ENCODE data around the gene ABTB1.

ABTB1 gene

GRCh38 chr3:127688022-127688415, 15.3 kb downstream of the ABTB1 start:
- Histone ChIP-seq H3K9me3 (replicated peaks in 1 of 2; ENCODE audit: control insufficient read depth in 2 of 2, insufficient read depth in 1 of 2, low read depth in 1 of 2, low read length in 2 of 2) (no peaks in the 10 kb centered on the region), H3K4me3 (ENCODE audit: low read length in 2 of 2) (no peak overlapping the region), H3K4ac (ENCODE audit: low read length) (peak overlapping the region; percentile 43), H3K27me3 (ENCODE audit: control insufficient read depth in 3 of 3, insufficient read depth in 3 of 3, low read depth in 1 of 3, low read length in 3 of 3) (peaks cover 0 to 10% (median 0%) of the 10 kb centered on the region in 3 experiments), H2BK15ac (ENCODE audit: low read length) (peak overlapping the region; percentile 29), H2BK5ac (ENCODE audit: low read length) (no peak overlapping the region), H3K4me2 (ENCODE audit: insufficient read depth, low read length, poor library complexity, severe bottlenecking) (no peak overlapping the region), H3K36me3 (replicated peaks in 1 of 2; ENCODE audit: control insufficient read depth in 2 of 2, insufficient read depth in 2 of 2, low read length in 2 of 2) (no peaks in the 10 kb centered on the region), H4K8ac (ENCODE audit: low read depth, low read length) (no peak overlapping the region), H2BK120ac (ENCODE audit: low read depth, low read length) (no peak overlapping the region), H4K91ac (ENCODE audit: low read depth, low read length, poor library complexity) (no peak overlapping the region), H3K79me1 (ENCODE audit: low read depth, low read length) (no peaks in the 10 kb centered on the region), H3K23ac (ENCODE audit: low read depth, low read length, poor library complexity) (no peak overlapping the region), H2AK5ac (ENCODE audit: low read depth, low read length) (peak overlapping the region; percentile 23), H3K4me1 (ENCODE audit: control insufficient read depth in 2 of 2, insufficient read depth in 1 of 2, low read depth in 1 of 2, low read length in 2 of 2) (peaks cover 4 to 32% of the 10 kb centered on the region in 2 donors), H3K14ac (ENCODE audit: low read length) (no peak overlapping the region), H2BK12ac (ENCODE audit: low read length) (peak overlapping the region; percentile 35), H2AFZ (ENCODE audit: low read length) (no peak overlapping the region), H3K18ac (ENCODE audit: low read length) (peak overlapping the region; percentile 76), H3K9ac (ENCODE audit: low read depth, low read length, poor library complexity) (no peak overlapping the region), H3K27ac (replicated peaks; ENCODE audit: low read length) (no peak overlapping the region)
- no peak for DNase-seq (ENCODE audit: low spot score)
- no CpG with 5 or more reads among the region's 2 CpGs for WGBS, 2 donors (ENCODE audit: extremely low coverage in 2 of 2, insufficient read length in 2 of 2, insufficient replicate concordance in 1 of 2)

GRCh38 chr3:127688416-127689265, 15.9 kb downstream of the ABTB1 start:
- Histone ChIP-seq H4K91ac (ENCODE audit: low read depth, low read length, poor library complexity) (peak overlapping the region; percentile 19), H3K9me3 (replicated peaks in 1 of 2; ENCODE audit: control insufficient read depth in 2 of 2, insufficient read depth in 1 of 2, low read depth in 1 of 2, low read length in 2 of 2) (no peaks in the 10 kb centered on the region), H3K4me1 (ENCODE audit: control insufficient read depth in 2 of 2, insufficient read depth in 1 of 2, low read depth in 1 of 2, low read length in 2 of 2) (peaks cover 4 to 32% of the 10 kb centered on the region in 2 donors), H3K36me3 (replicated peaks in 1 of 2; ENCODE audit: control insufficient read depth in 2 of 2, insufficient read depth in 2 of 2, low read length in 2 of 2) (no peaks in the 10 kb centered on the region), H3K79me1 (ENCODE audit: low read depth, low read length) (no peaks in the 10 kb centered on the region), H3K4ac (ENCODE audit: low read length) (no peak overlapping the region), H3K27me3 (ENCODE audit: control insufficient read depth in 3 of 3, insufficient read depth in 3 of 3, low read depth in 1 of 3, low read length in 3 of 3) (peaks cover 0 to 13% (median 0%) of the 10 kb centered on the region in 3 experiments), H3K23ac (ENCODE audit: low read depth, low read length, poor library complexity) (peak overlapping the region; percentile 15), H3K14ac (ENCODE audit: low read length) (no peak overlapping the region), H3K9ac (ENCODE audit: low read depth, low read length, poor library complexity) (no peak overlapping the region), H2BK5ac (ENCODE audit: low read length) (no peak overlapping the region), H2AFZ (ENCODE audit: low read length) (no peak overlapping the region), H2AK5ac (ENCODE audit: low read depth, low read length) (peak overlapping the region; percentile 23), H3K18ac (ENCODE audit: low read length) (peak overlapping the region; percentile 87), H2BK120ac (ENCODE audit: low read depth, low read length) (no peak overlapping the region), H3K4me2 (ENCODE audit: insufficient read depth, low read length, poor library complexity, severe bottlenecking) (no peak overlapping the region), H4K8ac (ENCODE audit: low read depth, low read length) (peak overlapping the region; percentile 68), H2BK12ac (ENCODE audit: low read length) (peak overlapping the region; percentile 35), H3K27ac (replicated peaks; ENCODE audit: low read length) (peak overlapping the region; percentile 6), H2BK15ac (ENCODE audit: low read length) (peak overlapping the region; percentile 29), H3K4me3 (ENCODE audit: low read length in 2 of 2) (no peak overlapping the region)
- DNase-seq (ENCODE audit: low spot score) = no peak
- no CpG with 5 or more reads among the region's 20 CpGs for WGBS, 2 donors (ENCODE audit: extremely low coverage in 2 of 2, insufficient read length in 2 of 2, insufficient replicate concordance in 1 of 2)

- Histone ChIP-seq H2AFZ (ENCODE audit: low read length) (no peak overlapping the region), H3K4me1 (ENCODE audit: control insufficient read depth in 2 of 2, insufficient read depth in 1 of 2, low read depth in 1 of 2, low read length in 2 of 2) (peaks cover 4 to 32% of the 10 kb centered on the region in 2 donors), H2BK12ac (ENCODE audit: low read length) (peak overlapping the region; percentile 93), H3K36me3 (replicated peaks in 1 of 2; ENCODE audit: control insufficient read depth in 2 of 2, insufficient read depth in 2 of 2, low read length in 2 of 2) (no peaks in the 10 kb centered on the region), H3K4me2 (ENCODE audit: insufficient read depth, low read length, poor library complexity, severe bottlenecking) (no peak overlapping the region), H4K91ac (ENCODE audit: low read depth, low read length, poor library complexity) (peak overlapping the region; percentile 19), H3K27ac (replicated peaks; ENCODE audit: low read length) (no peak overlapping the region), H3K9ac (ENCODE audit: low read depth, low read length, poor library complexity) (no peak overlapping the region), H3K23ac (ENCODE audit: low read depth, low read length, poor library complexity) (no peak overlapping the region), H3K4ac (ENCODE audit: low read length) (no peak overlapping the region), H2BK15ac (ENCODE audit: low read length) (peak overlapping the region; percentile 18), H2BK120ac (ENCODE audit: low read depth, low read length) (no peak overlapping the region), H4K8ac (ENCODE audit: low read depth, low read length) (no peak overlapping the region), H3K79me1 (ENCODE audit: low read depth, low read length) (no peaks in the 10 kb centered on the region), H3K14ac (ENCODE audit: low read length) (no peak overlapping the region), H3K4me3 (ENCODE audit: low read length in 2 of 2) (no peak overlapping the region), H3K18ac (ENCODE audit: low read length) (peak overlapping the region; percentile 87), H3K9me3 (replicated peaks in 1 of 2; ENCODE audit: control insufficient read depth in 2 of 2, insufficient read depth in 1 of 2, low read depth in 1 of 2, low read length in 2 of 2) (no peaks in the 10 kb centered on the region), H2BK5ac (ENCODE audit: low read length) (no peak overlapping the region), H2AK5ac (ENCODE audit: low read depth, low read length) (peak overlapping the region; percentile 70), H3K27me3 (ENCODE audit: control insufficient read depth in 3 of 3, insufficient read depth in 3 of 3, low read depth in 1 of 3, low read length in 3 of 3) (peaks cover 0 to 13% (median 0%) of the 10 kb centered on the region in 3 experiments)
- no peak for DNase-seq (ENCODE audit: low spot score)
- WGBS, 2 donors (ENCODE audit: extremely low coverage in 2 of 2, insufficient read length in 2 of 2, insufficient replicate concordance in 1 of 2) = no CpG with 5 or more reads among the region's 19 CpGs
Measured at GRCh38 chr3:127689266-127689860, 16.6 kb downstream of the ABTB1 start.

- Histone ChIP-seq H3K27me3 (ENCODE audit: control insufficient read depth in 3 of 3, insufficient read depth in 3 of 3, low read depth in 1 of 3, low read length in 3 of 3) (peaks cover 0 to 13% (median 0%) of the 10 kb centered on the region in 3 experiments), H3K4ac (ENCODE audit: low read length) (no peak overlapping the region), H2BK5ac (ENCODE audit: low read length) (peak overlapping the region; percentile 2), H3K23ac (ENCODE audit: low read depth, low read length, poor library complexity) (no peak overlapping the region), H2AFZ (ENCODE audit: low read length) (peak overlapping the region; percentile 77), H3K18ac (ENCODE audit: low read length) (peak overlapping the region; percentile 81), H3K79me1 (ENCODE audit: low read depth, low read length) (no peaks in the 10 kb centered on the region), H2AK5ac (ENCODE audit: low read depth, low read length) (no peak overlapping the region), H2BK12ac (ENCODE audit: low read length) (peak overlapping the region; percentile 31), H3K36me3 (replicated peaks in 1 of 2; ENCODE audit: control insufficient read depth in 2 of 2, insufficient read depth in 2 of 2, low read length in 2 of 2) (no peaks in the 10 kb centered on the region), H3K9me3 (replicated peaks in 1 of 2; ENCODE audit: control insufficient read depth in 2 of 2, insufficient read depth in 1 of 2, low read depth in 1 of 2, low read length in 2 of 2) (no peaks in the 10 kb centered on the region), H3K9ac (ENCODE audit: low read depth, low read length, poor library complexity) (no peak overlapping the region), H3K27ac (replicated peaks; ENCODE audit: low read length) (peak overlapping the region; percentile 41), H2BK120ac (ENCODE audit: low read depth, low read length) (peak overlapping the region; percentile 16), H4K91ac (ENCODE audit: low read depth, low read length, poor library complexity) (peak overlapping the region; percentile 7), H3K4me1 (ENCODE audit: control insufficient read depth in 2 of 2, insufficient read depth in 1 of 2, low read depth in 1 of 2, low read length in 2 of 2) (peaks cover 4 to 32% of the 10 kb centered on the region in 2 donors), H3K14ac (ENCODE audit: low read length) (no peak overlapping the region), H2BK15ac (ENCODE audit: low read length) (peak overlapping the region; percentile 63), H3K4me3 (ENCODE audit: low read length in 2 of 2) (no peak overlapping the region), H3K4me2 (ENCODE audit: insufficient read depth, low read length, poor library complexity, severe bottlenecking) (no peak overlapping the region), H4K8ac (ENCODE audit: low read depth, low read length) (no peak overlapping the region)
- WGBS, 2 donors (ENCODE audit: extremely low coverage in 2 of 2, insufficient read length in 2 of 2, insufficient replicate concordance in 1 of 2) = no CpG with 5 or more reads among the region's 4 CpGs
- DNase-seq (ENCODE audit: low spot score) = no peak
Measured at GRCh38 chr3:127690106-127690505, 17.4 kb downstream of the ABTB1 start.
